Esophagus mucosa (tissue), 1 donor: ENCODE data around the gene DUSP16. TPM values are rescaled to one million over a fixed set of nuclear protein-coding genes. Genes with fewer than 3 reads are reported as not detected.
"Not testable (repeated sequence)": the region's sequence is repeated elsewhere in the genome, so short reads cannot be mapped to it uniquely, and the experiment has no call there.

ENCODE experiments used
- ATAC-seq: fragments of 200-7000 bp; cut with Tn5 transposase; one replicate; pipeline ENCODE4 v1.9.1; 2020
- total RNA-seq: library from RNA; stranded (reverse); gene quantifications from one replicate; pipeline ENCODE4 v1.2.4, GENCODE V29; 2023
- donor health status: DM: yes; HTN: yes; CAD: no.

The DUSP16 gene
- total RNA-seq, 1 donor from 2014 or later, result 22.3 TPM

DNA sequence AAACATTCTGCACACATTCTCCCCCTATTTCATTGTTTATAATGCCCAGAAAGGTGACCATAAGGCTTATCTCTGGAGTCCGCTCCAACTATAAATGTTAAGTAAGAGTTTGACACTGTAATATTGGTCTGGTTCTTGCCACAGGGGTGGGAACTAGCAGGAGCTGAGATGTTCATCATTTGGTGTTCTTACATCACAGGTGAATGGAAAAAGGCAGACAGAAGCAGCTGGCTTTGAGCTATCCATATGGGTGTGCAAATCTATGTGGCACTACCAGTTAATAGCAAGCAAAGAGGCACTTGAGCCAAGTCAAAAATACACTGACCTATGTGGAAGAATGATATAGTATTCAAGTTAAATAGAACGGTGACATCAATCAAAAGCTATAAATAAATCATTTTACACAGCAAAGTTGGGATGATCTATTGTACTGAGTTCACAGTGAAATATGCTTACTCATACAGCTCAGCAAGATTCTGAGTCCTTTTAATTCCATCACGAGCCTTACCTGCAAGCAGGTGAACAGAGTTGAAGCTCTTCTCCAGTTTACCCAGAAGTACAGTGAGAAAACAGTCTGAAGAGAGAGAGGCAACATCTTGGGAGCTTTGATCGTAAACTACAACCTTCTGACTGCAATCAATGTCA lies 43.2 kb downstream of the DUSP16 start:
- no peak for ATAC-seq

- ATAC-seq, result no peak
Observed at GRCh38 chr12:12518919-12519318, 43.7 kb downstream of the DUSP16 start.

- no peak for ATAC-seq
Observed at GRCh38 chr12:12518464-12518845, 44.2 kb downstream of the DUSP16 start.

- no peak for ATAC-seq
Observed at GRCh38 chr12:12513416-12514006, 49.2 kb downstream of the DUSP16 start.

- ATAC-seq, result no peak
Observed at GRCh38 chr12:12511895-12512711, 50.6 kb downstream of the DUSP16 start.

- ATAC-seq, result no peak
Observed at GRCh38 chr12:12511021-12511783, 51.5 kb downstream of the DUSP16 start.

- ATAC-seq, result no peak
Observed at GRCh38 chr12:12510551-12510950, 52.1 kb downstream of the DUSP16 start.

- peak; percentile 70 for ATAC-seq
Observed at GRCh38 chr12:12510141-12510540, 52.5 kb downstream of the DUSP16 start.

DNA sequence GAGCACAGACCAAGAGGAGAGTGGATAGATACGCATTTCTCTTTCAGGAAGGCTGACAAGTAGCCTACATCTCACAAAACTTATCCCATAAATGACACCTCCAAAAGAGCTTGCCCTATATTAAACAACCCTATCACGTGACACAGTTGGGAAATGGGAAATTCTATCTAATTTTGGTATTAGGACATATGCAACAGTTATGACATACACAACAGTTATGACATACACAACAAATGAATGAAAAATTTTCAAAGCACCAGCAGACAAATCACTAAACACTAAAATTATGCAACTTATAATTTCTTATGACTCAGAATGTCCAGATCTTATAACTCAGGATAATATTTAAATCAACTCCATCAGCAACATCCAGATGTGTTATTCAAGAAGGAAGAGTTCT lies 54.1 kb downstream of the DUSP16 start:
- no peak for ATAC-seq

- ATAC-seq, result no peak
Observed at GRCh38 chr12:12507121-12507520, 55.5 kb downstream of the DUSP16 start.

DNA sequence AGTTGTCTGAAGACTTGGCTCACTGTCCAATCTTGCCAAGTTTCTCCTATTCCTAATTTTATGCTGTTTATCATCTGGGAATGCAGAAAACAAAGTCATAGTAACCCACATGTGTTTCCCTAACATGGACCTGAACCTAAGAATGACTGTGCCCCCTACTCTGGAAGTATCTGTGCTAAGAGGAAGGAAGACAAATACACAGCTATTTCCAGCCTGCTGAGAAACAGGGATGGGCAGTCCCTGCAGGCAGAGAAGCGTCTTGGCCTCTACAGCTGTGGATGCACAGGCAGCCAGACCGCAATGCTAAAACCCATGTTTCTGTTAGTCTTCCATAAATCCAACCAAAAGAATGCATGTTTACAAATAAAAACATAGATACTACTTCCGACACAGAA lies 56.2 kb downstream of the DUSP16 start:
- no peak for ATAC-seq

- peak; percentile 41 for ATAC-seq
Observed at GRCh38 chr12:12505544-12506495, 56.8 kb downstream of the DUSP16 start.

DNA sequence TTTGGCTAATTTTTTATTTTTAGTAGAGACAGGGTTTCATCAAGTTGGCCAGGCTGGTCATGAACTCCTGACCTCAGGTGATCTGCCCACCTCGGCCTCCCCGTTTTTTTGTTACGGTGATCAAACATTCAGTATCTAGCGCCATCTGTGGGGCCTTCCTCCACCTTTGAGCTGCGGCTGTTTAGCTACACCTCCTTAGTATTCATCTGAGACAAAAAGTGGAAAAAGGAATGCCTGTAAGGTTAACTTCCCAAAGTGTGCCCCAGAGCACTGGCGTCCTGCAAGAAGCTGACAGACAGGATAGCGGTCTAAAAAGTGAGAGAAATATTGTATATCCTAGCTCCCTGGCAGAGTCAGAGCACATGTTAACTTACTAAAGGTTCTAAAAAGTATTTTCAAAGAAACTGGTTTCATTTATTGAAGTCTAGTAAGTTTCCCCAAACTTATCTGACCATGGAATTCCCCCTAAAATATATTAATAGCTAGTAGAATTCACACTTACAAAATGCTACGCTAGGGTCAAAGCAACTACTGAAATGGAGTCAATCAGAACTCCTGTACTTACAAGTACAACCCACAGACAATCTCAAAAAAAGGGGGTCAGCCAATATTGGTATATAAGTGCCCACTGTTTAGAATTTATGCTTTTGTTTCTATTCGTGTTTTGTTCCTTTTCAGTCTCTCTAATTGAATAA lies 59.1 kb downstream of the DUSP16 start:
- no peak for ATAC-seq

GRCh38 chr12:12502815-12503151 lies 59.9 kb downstream of the DUSP16 start:
- ATAC-seq, result no peak

- not testable (repeated sequence) for ATAC-seq
Observed at GRCh38 chr12:12502130-12502814, 60.4 kb downstream of the DUSP16 start.

DNA sequence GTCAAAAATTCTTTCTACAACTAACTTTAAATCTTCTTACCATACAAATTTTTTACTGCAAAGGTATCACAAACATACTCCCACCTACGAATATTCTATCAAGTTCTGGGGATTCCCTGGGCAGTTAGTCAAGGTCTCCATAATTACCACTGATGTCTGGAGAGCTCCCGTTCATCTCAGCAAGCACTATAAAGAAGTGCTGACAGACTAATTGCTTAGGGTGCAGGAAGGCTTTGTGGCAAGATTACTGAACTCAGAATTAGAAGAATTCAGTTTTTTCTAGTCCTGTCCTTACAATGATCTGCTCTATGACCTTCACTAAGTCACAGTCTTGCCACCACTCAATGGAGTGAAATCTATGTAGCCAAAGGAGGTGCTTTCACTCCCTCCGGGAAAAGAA lies 61.5 kb downstream of the DUSP16 start:
- no peak for ATAC-seq

GRCh38 chr12:12499909-12500604 lies 62.6 kb downstream of the DUSP16 start:
- ATAC-seq, result no peak

GRCh38 chr12:12498210-12498609 lies 64.5 kb downstream of the DUSP16 start:
- ATAC-seq, result no peak

DNA sequence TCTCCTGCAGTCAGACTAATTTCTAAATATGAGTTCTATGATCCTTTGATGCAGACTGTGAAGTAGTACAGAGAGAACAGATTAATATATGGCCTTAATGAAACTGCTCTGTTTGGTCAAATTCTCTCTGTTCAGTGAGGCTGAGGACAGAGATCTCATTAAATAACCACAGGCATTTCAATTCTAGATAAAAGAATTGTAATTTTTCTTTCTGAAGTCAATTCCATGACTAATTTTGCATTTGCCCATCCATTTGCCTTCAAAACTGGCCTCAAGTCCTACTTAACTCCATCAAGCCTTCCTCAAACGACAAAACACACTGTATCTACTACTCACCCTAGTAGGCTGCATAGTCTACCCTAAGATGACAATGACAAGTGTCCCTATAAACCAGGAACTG lies 67.1 kb downstream of the DUSP16 start:
- ATAC-seq, result no peak

- ATAC-seq, result no peak
Observed at GRCh38 chr12:12492547-12492946, 70.1 kb downstream of the DUSP16 start.
